Upper lobe of left lung (tissue), 6 donors: ENCODE data around the gene AHNAK. TPM values are rescaled to one million over a fixed set of nuclear protein-coding genes. Genes with fewer than 3 reads are reported as not detected.

Source experiments
- ATAC-seq, 2 donors: fragments of 200-7000 bp; cut with Tn5 transposase; one replicate each; pipeline ENCODE4 v1.9.1; 2022; ENCODE audit warnings: mild to moderate bottlenecking in 2 of 2, moderate library complexity in 2 of 2; ENCODE audit not compliant: low FRiP score in 2 of 2
- DNase-seq, 2 donors: peaks; one replicate each; pipeline ENCODE4 v3.0.0-alpha.2; 2019 to 2020
- H3K27ac ChIP-seq, 4 donors: fragments of 200-600 bp; sonication (generic); one replicate each; pipeline ENCODE4 v1.5.1; 2016 to 2019
- H3K27me3 ChIP-seq, 4 donors: fragments of 200-600 bp; sonication (generic); one replicate each; pipeline ENCODE4 v1.5.1; 2017 to 2019
- H3K36me3 ChIP-seq, 4 donors: fragments of 200-600 bp; sonication (generic); one replicate each; pipeline ENCODE4 v1.5.1; 2016 to 2019
- H3K4me1 ChIP-seq, 4 donors: fragments of 200-600 bp; sonication (generic); one replicate each; pipeline ENCODE4 v1.5.1; 2018 to 2019
- H3K4me3 ChIP-seq, 4 donors: fragments of 200-600 bp; sonication (generic); one replicate each; pipeline ENCODE4 v1.5.1; 2017 to 2019; ENCODE audit warnings: mild to moderate bottlenecking in 2 of 4, moderate library complexity in 1 of 4
- H3K9me3 ChIP-seq, 4 donors: fragments of 200-600 bp; sonication (generic); one replicate each; pipeline ENCODE4 v1.5.1; 2018 to 2019
- EP300 ChIP-seq, 4 donors: sonication (generic); formaldehyde crosslinking; IDR thresholded peaks; one replicate each; pipeline ENCODE4 v1.5.1; 2017; ENCODE audit warnings: antibody characterized with exemption in 4 of 4, control low read depth in 2 of 4
- POLR2A ChIP-seq, 4 donors: fragments of 450-650 bp; IDR thresholded peaks; one replicate each; pipeline ENCODE4 v1.5.1; 2016 to 2017; ENCODE audit warnings: antibody characterized with exemption in 4 of 4, mild to moderate bottlenecking in 2 of 4
- POLR2AphosphoS5 ChIP-seq, 2 donors: sonication (generic); formaldehyde crosslinking; IDR thresholded peaks; one replicate each; pipeline ENCODE4 v1.5.1; 2017; ENCODE audit warnings: antibody characterized with exemption in 2 of 2
- WGBS, 2 donors: methylation state at CpG; one replicate each; pipeline ENCODE4 v1.1.5; 2017 to 2018; 5-methylcytosine and 5-hydroxymethylcytosine counted together
- total RNA-seq, 6 donors: library from RNA; depleted of rRNA in 4 of 6; stranded (reverse); fragments of >200 nt in 4 of 6; gene quantifications; one replicate each; pipeline versions ENCODE4 v1.1.0 to v1.2.1, GENCODE V29; 2016 to 2021
- TF ChIP-seq, protein P1 (sequence below), 6 experiments: fragments of 450-650 bp in 4 of 6; fragments of 200-600 bp in 2 of 6; sonication (generic) in 2 of 6; IDR thresholded peaks; one replicate each; pipeline ENCODE4 v1.5.1; 2016 to 2019; ENCODE audit warnings: antibody characterized with exemption in 6 of 6
- donor health status: DM: no; HTN: no; CAD: no; lungs with moderate emphysema.
- donor health status: DM: no; HTN: yes; CAD: no; lungs with severe emphysema.

Gene AHNAK
- total RNA-seq, 6 donors from 2014 or later = 583 to 1,153 (median 829) TPM

DNA sequence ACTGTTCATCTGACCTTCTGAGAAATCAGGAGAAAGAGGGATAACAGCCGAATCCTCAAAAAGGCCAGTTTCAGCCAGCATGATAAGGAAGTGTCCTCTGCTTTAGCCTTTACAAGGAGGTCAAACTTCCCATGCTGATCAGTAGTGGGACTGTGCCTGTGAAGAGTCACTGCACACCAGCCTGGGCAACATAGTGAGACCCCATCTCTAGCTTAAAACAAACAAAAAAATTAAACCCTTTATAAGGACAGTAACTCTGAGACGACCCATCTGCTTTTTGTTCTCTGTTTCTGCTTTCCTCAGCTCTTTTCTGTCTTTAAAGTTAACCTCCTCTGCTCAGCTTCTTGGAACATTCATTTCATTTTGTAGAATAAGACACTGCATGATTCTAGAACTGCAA lies 78.0 kb downstream of the AHNAK start:
- ATAC-seq (no peak), DNase-seq (no peak)
- no peaks in the 10 kb centered on the region for H3K9me3 ChIP-seq
- no peak overlapping the region for H3K4me3 ChIP-seq
- H3K4me1 ChIP-seq = no peaks in the 10 kb centered on the region
- 69 to 84% methylated on average over 2 of the region's 2 CpGs for WGBS, 2 donors
- no peaks in the 10 kb centered on the region for H3K36me3 ChIP-seq
- TF ChIP-seq POLR2AphosphoS5 (IDR thresholded peaks at IDR 0.05) = no peak
- TF ChIP-seq EP300 (IDR thresholded peaks at IDR 0.05) = no peak
- no peak for TF ChIP-seq POLR2A (IDR thresholded peaks at IDR 0.05)
- TF ChIP-seq, protein P1, sequence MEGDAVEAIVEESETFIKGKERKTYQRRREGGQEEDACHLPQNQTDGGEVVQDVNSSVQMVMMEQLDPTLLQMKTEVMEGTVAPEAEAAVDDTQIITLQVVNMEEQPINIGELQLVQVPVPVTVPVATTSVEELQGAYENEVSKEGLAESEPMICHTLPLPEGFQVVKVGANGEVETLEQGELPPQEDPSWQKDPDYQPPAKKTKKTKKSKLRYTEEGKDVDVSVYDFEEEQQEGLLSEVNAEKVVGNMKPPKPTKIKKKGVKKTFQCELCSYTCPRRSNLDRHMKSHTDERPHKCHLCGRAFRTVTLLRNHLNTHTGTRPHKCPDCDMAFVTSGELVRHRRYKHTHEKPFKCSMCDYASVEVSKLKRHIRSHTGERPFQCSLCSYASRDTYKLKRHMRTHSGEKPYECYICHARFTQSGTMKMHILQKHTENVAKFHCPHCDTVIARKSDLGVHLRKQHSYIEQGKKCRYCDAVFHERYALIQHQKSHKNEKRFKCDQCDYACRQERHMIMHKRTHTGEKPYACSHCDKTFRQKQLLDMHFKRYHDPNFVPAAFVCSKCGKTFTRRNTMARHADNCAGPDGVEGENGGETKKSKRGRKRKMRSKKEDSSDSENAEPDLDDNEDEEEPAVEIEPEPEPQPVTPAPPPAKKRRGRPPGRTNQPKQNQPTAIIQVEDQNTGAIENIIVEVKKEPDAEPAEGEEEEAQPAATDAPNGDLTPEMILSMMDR (IDR thresholded peaks at IDR 0.05) = no peak
- H3K27ac ChIP-seq = no peak overlapping the region
- H3K27me3 ChIP-seq = no peaks in the 10 kb centered on the region

DNA sequence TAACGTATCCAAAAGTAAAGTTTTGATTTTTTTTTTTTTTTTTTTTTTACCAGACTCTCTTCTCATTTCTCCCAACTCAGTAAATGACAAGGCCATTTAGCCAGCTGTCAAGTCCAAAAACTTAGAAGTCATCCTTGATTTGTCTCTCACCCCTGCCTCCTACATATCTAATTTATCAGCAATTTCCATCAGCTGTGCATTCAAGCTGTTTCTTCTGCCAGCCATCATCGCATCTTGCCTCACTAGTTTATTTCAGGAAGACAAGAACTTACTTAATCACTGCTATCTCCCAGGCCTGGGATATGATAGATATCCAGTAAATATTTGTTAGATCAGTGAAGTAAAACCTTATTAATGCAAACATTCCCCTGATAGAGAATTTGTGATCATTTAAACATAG lies 80.2 kb downstream of the AHNAK start:
- Histone ChIP-seq H3K4me1 (peaks cover 0 to 5% (median 0%) of the 10 kb centered on the region in 4 donors), H3K4me3 (no peak overlapping the region), H3K36me3 (no peaks in the 10 kb centered on the region), H3K9me3 (no peaks in the 10 kb centered on the region), H3K27me3 (no peaks in the 10 kb centered on the region), H3K27ac (no peak overlapping the region)
- TF ChIP-seq, protein P1 (IDR thresholded peaks at IDR 0.05) = no peak
- TF ChIP-seq POLR2A (IDR thresholded peaks at IDR 0.05) (no peak), POLR2AphosphoS5 (IDR thresholded peaks at IDR 0.05) (no peak), EP300 (IDR thresholded peaks at IDR 0.05) (no peak)
- WGBS, 2 donors = 85% methylated on average over 2 of the region's 2 CpGs
- DNase-seq = no peak
- no peak for ATAC-seq

DNA sequence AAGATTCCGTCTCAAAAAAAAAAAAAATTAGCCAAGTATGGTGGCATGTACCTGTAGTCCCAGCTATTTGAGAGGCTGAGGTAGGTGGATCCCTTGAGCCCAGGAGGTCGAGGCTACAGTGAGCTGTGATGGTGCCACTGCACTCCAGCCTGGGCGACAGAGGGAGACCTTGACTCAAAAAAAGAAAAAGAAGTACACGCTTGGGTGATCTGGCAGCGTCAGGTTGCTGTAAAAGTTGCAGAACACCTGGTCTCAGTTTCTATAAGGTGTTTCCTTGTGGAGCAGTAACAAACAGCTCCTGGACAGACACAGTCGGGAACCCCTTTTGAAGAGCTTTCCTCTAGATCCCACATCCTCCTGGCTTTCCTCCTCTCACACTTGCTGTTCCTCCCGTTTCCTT lies 82.0 kb downstream of the AHNAK start:
- 75 to 79% methylated on average over 7 of the region's 7 CpGs for WGBS, 2 donors
- no peak for ATAC-seq

DNA sequence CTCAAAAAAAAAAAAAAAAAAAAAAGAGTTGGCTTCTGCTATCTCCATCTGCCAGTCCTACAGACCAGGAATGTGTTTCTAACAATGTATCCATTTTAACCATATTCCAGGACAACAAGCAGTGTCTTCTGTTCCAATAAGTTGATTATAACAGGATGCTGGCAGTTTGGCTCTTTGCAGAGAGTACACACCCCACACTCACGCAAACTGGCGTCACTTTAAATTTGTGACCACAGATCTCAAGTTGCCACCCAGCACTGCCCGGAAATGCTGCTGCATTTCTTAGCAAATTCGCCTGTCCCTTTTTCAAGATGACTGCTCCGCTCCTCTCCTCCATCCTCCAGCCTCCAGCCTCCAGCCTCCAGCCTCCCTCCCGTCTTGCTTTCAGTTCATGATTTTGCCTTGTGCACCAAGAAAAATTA lies 83.5 kb downstream of the AHNAK start:
- DNase-seq (no peak), ATAC-seq (no peak)
- Histone ChIP-seq H3K27me3 (no peaks in the 10 kb centered on the region), H3K4me1 (peaks cover 0 to 5% (median 0%) of the 10 kb centered on the region in 4 donors), H3K27ac (no peak overlapping the region), H3K4me3 (no peak overlapping the region), H3K36me3 (no peaks in the 10 kb centered on the region), H3K9me3 (no peaks in the 10 kb centered on the region)
- WGBS, 2 donors = 62 to 79% methylated on average over 6 of the region's 6 CpGs
- TF ChIP-seq EP300 (IDR thresholded peaks at IDR 0.05) = no peak
- no peak for TF ChIP-seq POLR2A (IDR thresholded peaks at IDR 0.05)
- TF ChIP-seq POLR2AphosphoS5 (IDR thresholded peaks at IDR 0.05) = no peak
- TF ChIP-seq, protein P1 (IDR thresholded peaks at IDR 0.05) = no peak

More for the DNA sequence above, 82.0 kb downstream of the AHNAK start:
- Histone ChIP-seq H3K27ac (no peak overlapping the region), H3K36me3 (no peaks in the 10 kb centered on the region), H3K4me1 (peaks cover 0 to 5% (median 0%) of the 10 kb centered on the region in 4 donors), H3K27me3 (no peaks in the 10 kb centered on the region), H3K4me3 (no peak overlapping the region), H3K9me3 (no peaks in the 10 kb centered on the region)
- DNase-seq = no peak
- TF ChIP-seq POLR2AphosphoS5 (IDR thresholded peaks at IDR 0.05) (no peak), POLR2A (IDR thresholded peaks at IDR 0.05) (no peak), EP300 (IDR thresholded peaks at IDR 0.05) (no peak)
- TF ChIP-seq, protein P1 (IDR thresholded peaks at IDR 0.05) = no peak

DNA sequence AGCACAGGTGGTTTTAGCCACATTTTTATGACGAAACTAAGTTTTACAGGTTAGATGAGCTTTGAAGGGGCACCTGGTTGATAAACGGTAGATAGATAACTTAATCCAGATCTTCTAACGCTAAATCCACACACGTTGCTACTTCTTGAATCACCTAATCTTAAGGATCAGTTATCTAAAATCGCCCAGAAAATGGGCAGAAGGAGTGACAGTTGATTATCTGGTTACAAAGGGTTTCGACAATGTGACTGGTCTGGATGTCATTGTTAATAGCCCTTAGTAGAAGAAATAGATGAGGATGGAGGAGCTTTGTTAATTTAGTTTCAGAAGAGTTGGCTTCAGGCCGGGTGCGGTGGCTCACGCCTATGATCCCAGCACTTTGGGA lies 84.1 kb downstream of the AHNAK start:
- TF ChIP-seq POLR2A (IDR thresholded peaks at IDR 0.05) = no peak
- no peak for TF ChIP-seq EP300 (IDR thresholded peaks at IDR 0.05)
- TF ChIP-seq, protein P1 (IDR thresholded peaks at IDR 0.05) = no peak
- no peak for TF ChIP-seq POLR2AphosphoS5 (IDR thresholded peaks at IDR 0.05)
- Histone ChIP-seq H3K27ac (no peak overlapping the region), H3K27me3 (no peaks in the 10 kb centered on the region), H3K36me3 (no peaks in the 10 kb centered on the region), H3K9me3 (no peaks in the 10 kb centered on the region), H3K4me1 (peaks cover 0 to 5% (median 0%) of the 10 kb centered on the region in 4 donors), H3K4me3 (no peak overlapping the region)
- ATAC-seq = no peak
- 81 to 88% methylated on average over 9 of the region's 9 CpGs for WGBS, 2 donors
- no peak for DNase-seq
